DND-41 (cell line): ENCODE data around the gene AFAP1.

Experiments
- ATAC-seq: fragments of 200-7000 bp; cut with Tn5 transposase; 3 replicates; pipeline ENCODE4 v1.9.1; 2021; ENCODE audit warnings: low read depth; ENCODE audit not compliant: insufficient read depth
- DNase-seq: peaks from one replicate; pipeline ENCODE4 v3.0.0-alpha.2; 2020
- H2AFZ ChIP-seq: 2 replicates; pipeline ENCODE4 v1.6.0; 2012; ENCODE audit warnings: low read depth, low read length
- H3K27ac ChIP-seq: 2 replicates; pipeline ENCODE4 v1.5.1; 2012; ENCODE audit warnings: low read length, inconsistent platforms
- H3K27me3 ChIP-seq: fragments of 200-600 bp; sonication (generic); 2 replicates; pipeline ENCODE4 v1.6.0; 2012; ENCODE audit warnings: low read length, mild to moderate bottlenecking, inconsistent platforms; ENCODE audit not compliant: insufficient read depth, poor library complexity
- H3K36me3 ChIP-seq: 2 replicates; pipeline ENCODE4 v1.5.1; 2012; ENCODE audit warnings: low read length, inconsistent platforms; ENCODE audit not compliant: insufficient read depth
- H3K4me1 ChIP-seq: 2 replicates; pipeline ENCODE4 v1.5.1; 2012; ENCODE audit warnings: mild to moderate bottlenecking, low read length; ENCODE audit not compliant: insufficient read depth
- H3K4me2 ChIP-seq: 2 replicates; pipeline ENCODE4 v1.6.0; 2012; ENCODE audit warnings: mild to moderate bottlenecking, moderate library complexity, low read length, inconsistent platforms; ENCODE audit not compliant: insufficient read depth
- H3K4me3 ChIP-seq, 2 experiments: fragments of 200-600 bp in 1 of 2; shearing (Covaris generic) in 1 of 2; 2 replicates each; pipeline ENCODE4 v1.5.1; 2012 to 2016; ENCODE audit warnings: inconsistent platforms in 2 of 2, low read length in 2 of 2, mild to moderate bottlenecking in 2 of 2, low read depth in 1 of 2, moderate library complexity in 1 of 2
- H3K79me2 ChIP-seq: 2 replicates; pipeline ENCODE4 v1.6.0; 2012; ENCODE audit warnings: low read length, inconsistent platforms; ENCODE audit not compliant: insufficient read depth
- H3K9ac ChIP-seq: 2 replicates; pipeline ENCODE4 v1.6.0; 2012; ENCODE audit warnings: low read depth, mild to moderate bottlenecking, inconsistent platforms, low read length, moderate library complexity
- H3K9me3 ChIP-seq: 2 replicates; pipeline ENCODE4 v1.5.1; 2012; ENCODE audit warnings: low read length, moderate library complexity, mild to moderate bottlenecking, inconsistent platforms; ENCODE audit not compliant: insufficient read depth, severe bottlenecking
- H4K20me1 ChIP-seq: 2 replicates; pipeline ENCODE4 v1.6.0; 2012; ENCODE audit warnings: low read length; ENCODE audit not compliant: insufficient read depth
- CTCF ChIP-seq: IDR thresholded peaks from 2 replicates; pipeline ENCODE4 v1.5.1; 2012; ENCODE audit warnings: borderline replicate concordance, low read length, moderate library complexity, mild to moderate bottlenecking; ENCODE audit not compliant: poor library complexity, severe bottlenecking; ENCODE audit errors: extremely low read depth
- EZH2 ChIP-seq: IDR thresholded peaks from 3 replicates; pipeline ENCODE4 v1.6.1; 2012; ENCODE audit warnings: borderline replicate concordance, low read depth, mild to moderate bottlenecking, moderate library complexity, low read length, inconsistent platforms; ENCODE audit not compliant: severe bottlenecking

Gene AFAP1

GRCh38 chr4:7806338-7807090, 133.1 kb downstream of the AFAP1 start:
- ATAC-seq (no peak), DNase-seq (no peak)
- Histone ChIP-seq H3K9me3 (no peaks in the 10 kb centered on the region), H3K27ac (no peak overlapping the region), H3K4me1 (no peaks in the 10 kb centered on the region), H2AFZ (no peak overlapping the region), H3K4me3 (no peak overlapping the region), H3K4me2 (no peak overlapping the region), H3K79me2 (no peaks in the 10 kb centered on the region), H4K20me1 (no peaks in the 10 kb centered on the region), H3K27me3 (peaks cover 31% of the 10 kb centered on the region), H3K36me3 (no peaks in the 10 kb centered on the region), H3K9ac (no peak overlapping the region)
- TF ChIP-seq EZH2 (no peak), CTCF (no peak)

- no peak for ATAC-seq
- no peaks in the 10 kb centered on the region for H3K36me3 ChIP-seq
- H3K4me3 ChIP-seq, result no peak overlapping the region
- no peaks in the 10 kb centered on the region for H4K20me1 ChIP-seq
- no peak overlapping the region for H3K27ac ChIP-seq
- H3K4me2 ChIP-seq, result no peak overlapping the region
- no peaks in the 10 kb centered on the region for H3K9me3 ChIP-seq
- peaks cover 31% of the 10 kb centered on the region for H3K27me3 ChIP-seq
- no peak for TF ChIP-seq CTCF
- TF ChIP-seq EZH2, result no peak
- no peak overlapping the region for H2AFZ ChIP-seq
- no peaks in the 10 kb centered on the region for H3K79me2 ChIP-seq
- no peaks in the 10 kb centered on the region for H3K4me1 ChIP-seq
- no peak for DNase-seq
- H3K9ac ChIP-seq, result no peak overlapping the region
These were observed 133.9 kb downstream of the AFAP1 start for GRCh38 chr4:7805533-7806337.

GRCh38 chr4:7804756-7805385, 134.8 kb downstream of the AFAP1 start:
- Histone ChIP-seq H3K27ac (no peak overlapping the region), H3K79me2 (no peaks in the 10 kb centered on the region), H3K9me3 (no peaks in the 10 kb centered on the region), H3K36me3 (no peaks in the 10 kb centered on the region), H3K4me1 (no peaks in the 10 kb centered on the region), H3K27me3 (peaks cover 29% of the 10 kb centered on the region), H2AFZ (no peak overlapping the region), H3K4me2 (no peak overlapping the region), H4K20me1 (no peaks in the 10 kb centered on the region), H3K4me3 (no peak overlapping the region), H3K9ac (no peak overlapping the region)
- ATAC-seq (no peak), DNase-seq (no peak)
- TF ChIP-seq EZH2 (no peak), CTCF (no peak)
